ENCODE results near the gene ELFN2.

The ELFN2 gene

DNA sequence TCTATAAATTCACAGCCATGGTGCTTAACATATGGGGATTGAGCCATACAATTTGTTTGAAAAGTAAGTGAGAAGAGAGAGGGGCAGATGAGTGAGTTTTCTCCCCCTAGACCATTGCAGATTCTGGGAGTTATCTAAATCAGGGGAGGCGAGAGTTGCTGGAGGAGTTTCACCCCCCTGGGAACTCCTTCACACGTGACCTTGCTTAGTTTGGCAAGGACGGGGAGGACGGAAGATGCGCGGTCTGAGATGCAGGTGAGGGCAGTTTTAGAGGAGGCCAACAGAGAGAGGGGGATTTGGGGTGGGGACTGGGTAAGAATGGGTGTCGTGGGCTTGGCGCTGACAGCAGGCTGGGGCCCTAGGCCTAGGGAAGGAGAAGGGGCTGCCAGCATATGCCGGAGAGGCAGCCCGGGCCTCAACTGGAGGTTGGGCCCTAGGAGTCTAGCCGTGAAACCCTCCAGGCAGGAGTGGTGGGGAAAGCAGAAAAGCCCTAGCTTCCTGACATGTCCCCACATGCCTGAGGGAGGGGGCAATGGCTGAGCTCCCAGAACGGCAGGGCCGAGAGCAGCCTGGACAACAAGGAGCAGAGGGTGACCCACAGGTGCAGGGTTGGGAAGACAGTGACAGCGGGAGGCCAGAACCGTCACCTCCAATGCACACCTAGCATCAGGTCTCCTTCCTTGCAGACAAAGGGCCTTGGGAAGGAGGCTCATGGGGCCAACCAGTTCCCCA lies 63.9 kb downstream of the ELFN2 start:
- no peak for DNase-seq (ENCODE audit: extremely low spot score)
- CTCF ChIA-PET = no interaction called here
- POLR2A ChIA-PET = no interaction called here
- TF ChIP-seq, protein P1, sequence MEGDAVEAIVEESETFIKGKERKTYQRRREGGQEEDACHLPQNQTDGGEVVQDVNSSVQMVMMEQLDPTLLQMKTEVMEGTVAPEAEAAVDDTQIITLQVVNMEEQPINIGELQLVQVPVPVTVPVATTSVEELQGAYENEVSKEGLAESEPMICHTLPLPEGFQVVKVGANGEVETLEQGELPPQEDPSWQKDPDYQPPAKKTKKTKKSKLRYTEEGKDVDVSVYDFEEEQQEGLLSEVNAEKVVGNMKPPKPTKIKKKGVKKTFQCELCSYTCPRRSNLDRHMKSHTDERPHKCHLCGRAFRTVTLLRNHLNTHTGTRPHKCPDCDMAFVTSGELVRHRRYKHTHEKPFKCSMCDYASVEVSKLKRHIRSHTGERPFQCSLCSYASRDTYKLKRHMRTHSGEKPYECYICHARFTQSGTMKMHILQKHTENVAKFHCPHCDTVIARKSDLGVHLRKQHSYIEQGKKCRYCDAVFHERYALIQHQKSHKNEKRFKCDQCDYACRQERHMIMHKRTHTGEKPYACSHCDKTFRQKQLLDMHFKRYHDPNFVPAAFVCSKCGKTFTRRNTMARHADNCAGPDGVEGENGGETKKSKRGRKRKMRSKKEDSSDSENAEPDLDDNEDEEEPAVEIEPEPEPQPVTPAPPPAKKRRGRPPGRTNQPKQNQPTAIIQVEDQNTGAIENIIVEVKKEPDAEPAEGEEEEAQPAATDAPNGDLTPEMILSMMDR (IDR thresholded peaks at IDR 0.05; ENCODE audit: control extremely low read depth, extremely low read depth, low read depth, missing control alignments) = no peak

DNA sequence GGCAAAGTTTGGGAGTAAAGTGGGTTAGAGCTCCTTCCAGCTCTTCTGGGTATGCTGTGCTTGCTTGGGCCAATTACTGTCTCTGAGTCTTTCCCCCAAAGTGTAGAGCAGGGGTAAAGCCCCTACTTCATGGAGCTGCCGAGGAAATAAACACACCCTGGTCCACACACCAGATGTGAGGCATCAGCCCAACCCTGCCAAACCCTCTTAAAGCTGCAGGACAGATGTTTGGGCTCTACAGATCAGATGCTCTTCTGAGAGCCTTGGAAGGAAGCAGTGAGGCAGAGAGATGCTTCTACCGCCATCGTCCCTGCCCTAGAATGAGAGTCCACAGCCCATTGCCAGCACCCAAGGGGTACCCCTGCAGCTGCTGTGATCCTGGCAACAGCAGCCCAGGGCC lies 64.7 kb downstream of the ELFN2 start:
- no peak for DNase-seq (ENCODE audit: extremely low spot score)
- TF ChIP-seq, protein P1 (IDR thresholded peaks at IDR 0.05; ENCODE audit: control extremely low read depth, extremely low read depth, low read depth, missing control alignments) = no peak
- ChIA-PET CTCF (no interaction called here), POLR2A (no interaction called here)

DNA sequence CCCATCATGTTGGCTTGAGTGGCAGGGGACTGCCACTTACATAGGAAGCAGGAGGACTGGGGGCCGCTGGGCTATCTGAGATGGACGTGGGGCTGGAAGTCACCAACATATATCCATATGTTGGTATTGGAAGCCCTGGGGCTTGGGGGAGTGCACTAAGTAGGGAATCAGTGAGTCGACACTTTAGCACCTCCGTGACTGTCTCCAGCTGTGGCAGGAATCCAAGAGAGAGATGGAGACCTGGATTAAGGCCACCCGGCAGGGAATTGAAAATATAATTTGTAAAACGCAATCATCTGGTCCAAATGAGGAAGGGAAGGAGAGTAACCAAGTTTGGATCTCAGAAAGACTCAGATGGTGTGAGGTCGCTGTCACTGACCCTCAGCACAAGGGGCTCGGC lies 68.4 kb downstream of the ELFN2 start:
- TF ChIP-seq, protein P1 (IDR thresholded peaks at IDR 0.05; ENCODE audit: control extremely low read depth, extremely low read depth, low read depth, missing control alignments) = no peak
- no peak for DNase-seq (ENCODE audit: extremely low spot score)
- ChIA-PET POLR2A (no interaction called here), CTCF (interaction anchor here (1.3 kb wide), 1 partner anchor 9 kb away, joined by 4 read pairs; no protein-coding TSS in a partner anchor)

DNA sequence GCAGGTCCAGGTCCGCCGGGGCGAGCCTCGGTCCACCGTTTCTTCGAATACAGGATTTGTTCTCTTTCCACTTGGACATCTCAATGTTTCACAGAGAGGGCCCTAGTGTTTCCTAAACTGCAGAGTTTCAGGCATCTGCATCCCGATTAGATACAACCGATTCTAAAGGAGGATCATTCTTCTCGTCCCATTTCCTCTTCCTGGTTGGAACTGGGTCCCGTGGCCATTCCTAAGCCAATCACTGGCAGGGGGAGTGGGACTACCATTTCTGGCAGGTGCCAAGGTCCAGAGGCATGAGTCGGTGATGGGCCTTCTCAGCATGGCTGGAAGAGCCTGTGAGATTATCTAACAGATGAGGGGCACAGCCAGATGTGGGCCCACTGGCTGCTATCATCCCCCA lies 68.9 kb downstream of the ELFN2 start:
- POLR2A ChIA-PET = no interaction called here
- no peak for DNase-seq (ENCODE audit: extremely low spot score)
- CTCF ChIA-PET = no interaction called here
- TF ChIP-seq, protein P1 (IDR thresholded peaks at IDR 0.05; ENCODE audit: control extremely low read depth, extremely low read depth, low read depth, missing control alignments) = no peak

DNA sequence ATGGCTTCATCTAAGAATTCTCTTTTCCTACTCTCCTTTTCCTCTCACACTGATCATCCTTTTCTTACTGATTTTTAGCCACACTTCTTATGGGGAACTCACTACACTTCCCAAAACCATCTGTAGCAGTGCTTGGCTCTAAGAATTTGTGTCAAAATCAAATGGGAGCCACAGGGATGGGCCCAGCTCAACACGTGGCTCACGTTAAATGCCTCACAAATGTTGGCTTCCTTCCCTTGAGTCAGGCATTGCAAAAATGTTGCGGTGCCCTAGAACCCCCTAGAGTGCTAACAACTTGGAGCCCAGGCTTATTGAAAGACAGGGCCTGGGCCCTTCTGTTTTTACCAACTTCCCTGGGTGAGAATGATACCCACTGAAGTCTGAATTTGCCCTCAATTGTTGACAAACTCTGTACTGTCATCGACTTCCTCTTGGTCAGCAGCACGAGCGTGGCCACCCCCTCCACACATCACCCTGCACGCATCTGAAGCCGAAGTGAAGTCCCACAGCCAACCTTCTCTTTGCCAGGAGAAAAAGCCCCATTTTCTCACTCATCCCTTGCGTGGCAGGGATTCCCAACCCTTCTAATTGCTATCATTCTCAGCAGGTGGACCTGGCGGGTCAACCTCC lies 69.7 kb downstream of the ELFN2 start:
- POLR2A ChIA-PET = no interaction called here
- CTCF ChIA-PET = no interaction called here
- TF ChIP-seq, protein P1 (IDR thresholded peaks at IDR 0.05; ENCODE audit: control extremely low read depth, extremely low read depth, low read depth, missing control alignments) = no peak
- no peak for DNase-seq (ENCODE audit: extremely low spot score)

DNA sequence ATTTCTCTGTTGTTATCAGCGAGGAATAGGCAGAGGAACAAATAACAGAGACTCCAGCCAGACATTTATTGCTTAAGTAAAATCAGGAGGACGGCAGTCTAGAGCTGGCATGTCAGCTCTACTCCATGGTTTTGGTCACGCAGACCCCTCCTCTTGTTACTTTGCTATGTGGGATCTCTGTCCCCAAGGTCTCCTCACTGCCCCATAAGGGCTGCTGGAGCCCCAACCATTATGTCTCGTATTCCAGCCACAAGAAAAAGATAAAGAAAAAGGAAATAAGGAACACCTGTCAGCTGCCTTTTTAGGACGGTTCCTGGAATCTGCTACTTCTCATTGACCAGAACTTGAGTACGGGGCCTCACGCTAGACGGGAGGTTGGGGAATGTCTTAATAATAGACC lies 70.4 kb downstream of the ELFN2 start:
- CTCF ChIA-PET = no interaction called here
- no peak for DNase-seq (ENCODE audit: extremely low spot score)
- POLR2A ChIA-PET = no interaction called here
- TF ChIP-seq, protein P1 (IDR thresholded peaks at IDR 0.05; ENCODE audit: control extremely low read depth, extremely low read depth, low read depth, missing control alignments) = no peak
